Activated CD4-positive, alpha-beta T cell treated with anti-CD3 and anti-CD28 coated beads, Interleukin-10, Interleukin-2, amounts not matched to agents 100 ng/mL and 50 ng/mL, durations not matched to agents 16 hours and 8 hours (primary cell): Measurements from ENCODE around the gene FBL.
"Not testable (repeated sequence)": the region's sequence is repeated elsewhere in the genome, so short reads cannot be mapped to it uniquely, and the experiment has no call there.

ENCODE experiments used
- DNase-seq: peaks from one replicate; pipeline ENCODE4 v3.0.0-alpha.2; 2020

Gene FBL

GRCh38 chr19:39876486-39876885 lies 30.3 kb upstream of the FBL start:
- DNase-seq: not testable (repeated sequence)

- DNase-seq: not testable (repeated sequence)
Measured at GRCh38 chr19:39875401-39875864, 29.3 kb upstream of the FBL start.

GRCh38 chr19:39874404-39874803 lies 28.2 kb upstream of the FBL start:
- DNase-seq: no peak

GRCh38 chr19:39873385-39873784 lies 27.2 kb upstream of the FBL start:
- no peak for DNase-seq

GRCh38 chr19:39871886-39872866 lies 26.0 kb upstream of the FBL start:
- no peak for DNase-seq

- no peak for DNase-seq
Measured at GRCh38 chr19:39871362-39871761, 25.2 kb upstream of the FBL start.

- no peak for DNase-seq
Measured at GRCh38 chr19:39870171-39870971, 24.2 kb upstream of the FBL start.

- DNase-seq: no peak
Measured at GRCh38 chr19:39867952-39868351, 21.8 kb upstream of the FBL start.

GRCh38 chr19:39867133-39867532 lies 21.0 kb upstream of the FBL start:
- no peak for DNase-seq

- DNase-seq: no peak
Measured at GRCh38 chr19:39865953-39866352, 19.8 kb upstream of the FBL start.

- DNase-seq: no peak
Measured at GRCh38 chr19:39865186-39865585, 19.0 kb upstream of the FBL start.

- no peak for DNase-seq
Measured at GRCh38 chr19:39864118-39864517, 17.9 kb upstream of the FBL start.

GRCh38 chr19:39858541-39858940 lies 12.4 kb upstream of the FBL start:
- DNase-seq: no peak

- DNase-seq: no peak
Measured at GRCh38 chr19:39852882-39853281, 6.7 kb upstream of the FBL start.

- no peak for DNase-seq
Measured at GRCh38 chr19:39850892-39851291, 4.7 kb upstream of the FBL start.

- DNase-seq: no peak
Measured at GRCh38 chr19:39848392-39848791, 2.2 kb upstream of the FBL start.

- no peak for DNase-seq
Measured at GRCh38 chr19:39847525-39847924, 1.3 kb upstream of the FBL start.

- DNase-seq: no peak
Measured at GRCh38 chr19:39846678-39847486, 703 bp upstream of the FBL start.

- peak; percentile 13 for DNase-seq
Measured at GRCh38 chr19:39845584-39845932, 621 bp downstream of the FBL start.

GRCh38 chr19:39845172-39845571 lies 1.0 kb downstream of the FBL start:
- DNase-seq: no peak

GRCh38 chr19:39843919-39844793 lies 2.0 kb downstream of the FBL start:
- DNase-seq: peak; percentile 61
